Activated CD4-positive, alpha-beta T cell treated with anti-CD3 and anti-CD28 coated beads, Interleukin-2, amount 50 U/mL, for 4 hours (primary cell): ENCODE measurements around the gene CHD9.
"Not testable (repeated sequence)": the region's sequence is repeated elsewhere in the genome, so short reads cannot be mapped to it uniquely, and the experiment has no call there.

ENCODE experiments used
- DNase-seq, 2 experiments: peaks; one replicate each; pipeline ENCODE4 v3.0.0-alpha.2; 2020

CHD9 gene

DNA sequence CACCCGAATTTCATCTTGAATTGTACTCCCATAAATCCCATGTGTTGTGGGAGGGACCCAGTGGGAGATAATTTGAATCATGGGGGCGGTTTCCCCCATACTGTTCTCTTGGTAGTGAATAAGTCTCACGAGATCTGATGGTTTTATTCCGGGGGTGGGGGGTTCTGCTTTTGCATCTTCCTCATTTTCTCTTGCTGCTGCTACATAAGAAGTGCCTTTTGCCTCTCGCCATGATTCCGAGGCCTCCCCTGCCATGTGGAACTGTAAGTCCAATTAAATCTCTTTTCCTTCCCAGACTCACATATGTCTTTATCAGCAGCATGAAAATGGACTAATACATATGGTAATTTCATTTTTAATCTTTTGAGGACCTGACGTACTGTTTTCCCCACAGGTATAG is 20.7 kb downstream of the CHD9 start:
- DNase-seq = not testable (repeated sequence)

- DNase-seq = no peak
These were observed 23.5 kb downstream of the CHD9 start for GRCh38 chr16:53078247-53078646.

- no peak for DNase-seq
These were observed 24.1 kb downstream of the CHD9 start for GRCh38 chr16:53078765-53079485.

DNA sequence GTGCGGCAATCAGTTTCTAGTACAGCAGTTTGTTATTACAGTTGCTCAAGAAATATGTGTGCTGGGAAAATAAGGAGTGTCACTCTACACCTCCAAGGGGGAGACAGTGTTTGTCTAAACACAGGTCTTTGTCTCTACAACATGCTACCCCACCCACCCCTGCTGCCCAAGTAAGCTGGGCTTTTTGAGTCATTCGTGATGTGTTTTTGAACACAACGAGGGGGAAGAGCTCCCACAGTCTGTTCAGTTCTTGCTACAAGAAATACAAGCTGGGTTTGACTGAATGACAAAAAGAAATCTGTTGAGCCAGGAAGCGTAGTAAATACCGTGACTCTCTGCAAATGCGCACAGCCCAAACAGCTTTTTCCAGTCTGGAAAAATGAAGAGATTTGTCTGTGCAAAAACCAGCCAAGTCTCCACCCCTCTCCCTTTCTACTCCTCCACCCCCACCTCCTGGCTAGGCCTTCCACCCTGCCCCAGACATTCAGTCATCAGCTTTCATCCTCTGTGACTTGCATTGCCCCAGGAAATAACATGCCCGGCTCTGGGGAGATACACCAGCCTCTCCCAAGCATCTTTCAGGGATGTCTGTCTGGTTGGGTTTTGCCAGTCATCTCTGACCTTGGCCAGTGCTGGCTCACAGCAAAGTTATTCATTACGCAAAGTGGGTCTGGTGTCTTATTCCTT is 25.7 kb downstream of the CHD9 start:
- DNase-seq = no peak

- DNase-seq = no peak
These were observed 26.2 kb downstream of the CHD9 start for GRCh38 chr16:53081032-53081424.

DNA sequence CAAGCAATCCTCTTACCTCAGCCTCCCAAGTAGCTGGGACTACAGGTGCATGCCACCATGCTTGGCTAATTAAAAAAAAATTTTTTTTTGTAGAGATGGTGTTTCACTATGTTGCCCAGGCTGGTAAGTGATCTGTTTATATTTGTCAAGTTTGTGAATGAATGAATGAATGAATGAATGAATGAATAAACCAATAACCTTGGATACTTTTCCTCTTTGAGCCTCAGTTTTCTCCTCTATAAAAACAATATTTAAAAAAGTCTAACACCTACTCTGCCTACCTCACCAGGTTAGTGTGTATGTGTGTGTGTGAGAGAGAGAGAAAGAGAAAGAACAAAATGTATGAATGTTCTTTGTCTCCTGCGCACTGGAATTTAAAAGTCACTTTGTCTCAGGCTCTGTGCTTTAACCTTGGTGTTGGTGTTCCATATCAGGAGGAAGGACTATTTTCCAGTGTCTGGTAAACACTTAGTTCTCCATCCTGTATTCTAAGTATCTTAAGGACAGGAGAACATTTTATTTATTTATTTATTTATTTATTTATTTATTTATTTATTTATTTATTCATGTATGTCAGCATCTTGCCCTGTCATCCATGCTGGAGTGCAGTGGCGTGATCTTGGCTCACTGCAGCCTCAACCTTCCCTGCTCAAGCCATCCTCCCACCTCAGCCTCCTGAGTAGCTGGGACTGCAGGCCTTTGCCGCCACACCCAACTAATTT is 27.1 kb downstream of the CHD9 start:
- no peak for DNase-seq

DNA sequence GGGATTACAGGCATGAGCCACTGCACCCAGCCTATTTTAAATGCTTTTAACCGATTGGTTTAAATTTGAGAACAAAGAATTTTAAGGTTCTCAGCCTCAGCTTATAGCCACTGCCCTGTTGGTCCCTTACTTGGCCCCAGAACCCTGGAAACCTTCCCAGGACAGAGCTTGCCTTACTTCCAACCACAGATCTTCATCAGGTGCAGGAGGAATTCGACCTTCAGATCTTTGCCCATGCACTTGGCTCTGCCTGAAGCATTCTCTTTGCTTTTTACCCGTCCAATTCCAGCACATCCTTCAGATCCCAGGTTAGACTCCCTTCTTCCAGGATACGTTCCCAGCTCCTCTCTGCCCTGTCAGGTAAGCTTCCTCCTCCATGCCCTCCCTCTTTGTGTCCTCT is 27.7 kb downstream of the CHD9 start:
- DNase-seq = no peak

DNA sequence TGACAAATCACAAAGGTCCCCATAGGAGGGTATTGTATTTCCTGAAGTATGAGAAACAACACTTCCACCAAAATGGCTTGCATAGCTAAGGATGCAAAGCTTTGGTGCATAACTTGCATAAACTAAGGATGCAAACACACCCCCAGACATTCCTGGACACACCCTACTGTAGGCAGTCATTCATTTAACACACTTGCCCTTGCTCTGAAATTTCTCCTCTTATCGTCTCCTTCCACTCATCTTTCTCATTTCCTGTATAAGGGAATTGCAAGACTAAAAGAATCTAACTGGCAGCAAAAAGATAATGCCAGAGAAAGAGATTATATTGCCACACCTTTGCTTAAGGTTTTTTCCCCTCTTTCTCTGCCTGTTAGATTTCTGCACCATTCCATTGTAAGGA is 28.3 kb downstream of the CHD9 start:
- DNase-seq = no peak

GRCh38 chr16:53084141-53084541 is 29.4 kb downstream of the CHD9 start:
- no peak for DNase-seq

DNA sequence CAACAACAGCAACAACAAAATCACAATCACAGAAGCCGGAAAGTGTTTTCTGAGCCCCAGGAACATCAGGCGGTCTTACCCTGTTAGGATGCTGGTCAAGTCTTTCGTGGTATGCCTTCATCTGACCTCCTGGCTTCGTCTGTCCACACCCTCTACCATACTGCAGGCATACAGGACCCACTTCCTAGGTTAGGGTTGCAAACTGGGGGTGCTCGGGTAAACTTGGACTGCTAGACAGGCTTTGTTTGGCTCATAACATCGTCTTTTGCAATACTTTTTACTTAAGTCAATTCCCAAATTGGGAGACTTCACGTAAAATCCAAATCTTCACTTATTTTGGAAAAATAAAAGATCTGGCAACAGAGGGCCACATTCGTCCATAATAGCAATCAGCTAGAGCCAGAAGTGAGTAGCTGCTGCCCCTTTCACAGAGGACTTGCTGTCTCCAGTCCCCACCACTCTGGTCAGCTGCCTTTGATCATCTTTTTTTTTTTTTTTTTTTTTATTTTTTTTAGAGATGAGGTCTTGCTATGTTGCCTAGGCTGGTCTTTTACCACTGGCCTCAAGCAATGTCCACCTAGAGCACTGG is 30.0 kb downstream of the CHD9 start:
- DNase-seq = no peak

DNA sequence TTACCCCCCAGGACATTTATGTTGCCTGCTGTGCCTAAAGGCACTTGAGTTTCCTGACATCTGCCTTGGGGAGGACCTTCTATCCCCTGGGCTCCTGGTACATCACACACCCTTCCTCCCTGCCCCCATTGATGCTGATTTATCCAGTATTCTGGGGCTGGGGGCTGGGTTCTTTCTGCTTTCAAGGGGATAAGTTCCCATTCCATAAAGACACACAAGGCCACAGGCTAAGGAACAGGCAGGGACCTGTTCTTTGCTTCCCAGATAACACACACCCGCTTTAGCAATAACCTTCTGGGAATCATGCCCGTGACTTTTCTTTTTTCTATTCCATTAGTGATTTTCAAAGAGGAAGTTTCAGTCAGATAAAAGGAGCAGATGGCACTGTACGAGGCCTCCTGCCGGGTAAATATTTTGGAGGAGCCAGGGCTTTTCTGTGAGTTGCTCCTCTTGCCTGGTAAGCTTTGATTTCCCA is 30.6 kb downstream of the CHD9 start:
- no peak for DNase-seq

DNA sequence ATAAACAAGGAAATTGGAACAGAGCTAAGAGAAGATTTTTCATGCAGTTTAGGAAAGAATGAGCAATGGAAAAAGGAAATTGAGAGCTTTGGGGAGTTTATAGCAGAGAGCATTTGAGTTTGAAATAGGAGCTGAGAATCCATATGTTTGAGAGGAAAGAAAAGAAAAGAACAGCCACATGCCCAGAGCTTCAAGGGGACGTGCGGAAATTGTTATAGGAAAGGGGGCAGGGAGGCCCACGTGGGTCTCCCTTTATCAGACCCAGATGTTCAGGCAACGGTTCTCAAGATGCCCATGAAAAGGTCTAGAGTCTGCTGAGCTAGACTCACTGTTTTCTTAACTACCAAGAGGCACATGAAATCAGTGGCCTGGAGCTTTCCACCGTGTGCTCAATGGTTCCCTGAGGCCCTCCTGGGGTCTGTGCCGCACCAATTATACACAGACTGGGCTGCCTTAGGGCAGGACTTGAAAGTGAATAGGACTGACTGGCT is 31.2 kb downstream of the CHD9 start:
- no peak for DNase-seq

DNA sequence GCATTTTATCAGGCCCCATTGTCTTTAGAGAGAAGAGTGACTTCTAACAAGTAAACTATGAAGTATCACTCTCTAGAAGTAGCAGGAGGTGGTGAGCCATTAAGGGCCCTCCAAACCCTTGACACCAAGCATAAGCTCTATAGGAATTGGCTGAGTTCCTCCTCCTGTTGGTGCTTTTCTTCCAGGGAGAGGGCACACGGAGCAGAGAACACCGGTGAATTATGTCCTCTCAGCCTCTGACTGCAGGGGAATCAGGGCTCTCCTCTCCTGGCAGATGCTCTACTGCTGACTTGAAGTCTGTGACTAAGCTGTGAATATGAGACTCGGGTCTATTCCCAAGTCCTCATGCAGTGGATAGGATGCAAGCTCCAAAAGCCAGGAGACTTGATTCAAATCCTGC is 32.3 kb downstream of the CHD9 start:
- DNase-seq = no peak

DNA sequence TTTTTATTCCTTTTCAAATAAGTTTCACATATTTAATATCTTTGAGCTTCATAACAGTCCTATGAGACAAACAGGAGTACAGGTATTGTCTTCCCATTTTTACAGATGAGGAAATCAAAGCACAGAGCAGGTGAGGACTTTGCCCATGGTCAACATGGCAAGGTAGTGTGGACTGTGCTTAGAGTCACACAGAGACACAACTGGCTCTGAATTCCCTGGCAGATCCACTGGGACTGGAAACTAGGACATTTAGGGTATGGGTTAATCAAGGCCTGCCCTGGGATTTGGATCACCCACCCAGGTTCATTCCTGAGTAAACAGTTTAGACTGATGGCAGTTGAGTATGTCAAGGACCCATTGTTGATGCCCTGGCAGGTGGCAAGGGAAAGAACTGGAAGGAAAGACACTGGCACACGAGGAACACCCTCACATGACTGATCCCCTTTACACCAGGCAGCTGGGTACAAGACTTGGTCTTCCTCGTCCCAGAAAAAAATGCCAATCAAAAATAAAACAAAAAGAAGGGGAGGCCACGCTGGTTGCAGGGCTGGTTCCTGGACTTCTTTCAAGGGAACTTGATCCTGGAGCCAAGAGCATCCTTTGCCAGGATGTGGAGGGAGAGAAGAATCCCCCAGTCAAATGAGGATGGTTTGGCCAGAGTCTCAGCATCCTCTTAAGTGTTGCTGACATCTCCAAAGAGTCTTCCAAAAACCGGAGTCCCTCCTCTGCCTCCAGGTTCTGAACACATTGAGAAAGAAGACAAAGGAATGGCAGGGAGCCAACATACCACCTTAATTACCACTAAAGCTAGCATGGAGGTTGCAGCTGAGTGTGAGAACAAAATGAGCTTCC is 34.9 kb downstream of the CHD9 start:
- no peak for DNase-seq

GRCh38 chr16:53090286-53090590 is 35.4 kb downstream of the CHD9 start:
- no peak for DNase-seq

GRCh38 chr16:53090591-53091411 is 36.0 kb downstream of the CHD9 start:
- DNase-seq = no peak

DNA sequence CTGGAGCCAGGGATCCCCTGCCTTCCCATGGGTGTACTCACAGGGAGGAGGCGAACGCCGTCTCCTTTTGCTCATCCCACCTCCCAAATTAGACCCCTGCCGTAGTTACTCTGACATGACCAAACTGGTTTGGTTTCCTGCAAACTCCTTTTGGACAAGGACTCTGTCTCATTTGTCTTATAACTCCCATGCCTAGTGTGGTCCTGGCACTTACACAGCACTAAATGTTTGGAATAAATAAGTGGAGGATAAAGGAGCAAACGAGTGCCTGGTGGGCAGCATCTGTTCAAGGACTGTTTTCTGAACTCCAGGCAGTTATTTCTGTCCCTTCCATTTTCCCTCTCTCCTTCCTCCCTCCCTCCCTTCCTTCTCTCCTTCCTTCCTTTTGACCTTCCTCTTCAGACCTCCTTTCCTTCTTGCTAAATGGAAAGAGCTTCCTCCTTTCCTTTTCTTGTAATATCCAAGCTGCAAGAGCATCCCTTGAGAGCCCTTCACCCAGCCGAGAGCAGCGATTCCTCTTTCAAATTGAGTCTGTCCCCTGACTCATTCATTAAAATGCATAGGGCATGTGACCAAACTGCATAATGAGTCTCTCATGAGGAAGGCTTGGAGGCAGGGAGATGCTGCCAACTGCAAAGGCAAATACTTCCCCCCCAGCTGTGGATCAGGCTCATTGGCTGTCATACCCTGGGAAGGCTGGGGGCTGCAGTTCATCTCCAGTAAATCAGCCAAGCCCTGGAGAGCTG is 36.8 kb downstream of the CHD9 start:
- no peak for DNase-seq

DNA sequence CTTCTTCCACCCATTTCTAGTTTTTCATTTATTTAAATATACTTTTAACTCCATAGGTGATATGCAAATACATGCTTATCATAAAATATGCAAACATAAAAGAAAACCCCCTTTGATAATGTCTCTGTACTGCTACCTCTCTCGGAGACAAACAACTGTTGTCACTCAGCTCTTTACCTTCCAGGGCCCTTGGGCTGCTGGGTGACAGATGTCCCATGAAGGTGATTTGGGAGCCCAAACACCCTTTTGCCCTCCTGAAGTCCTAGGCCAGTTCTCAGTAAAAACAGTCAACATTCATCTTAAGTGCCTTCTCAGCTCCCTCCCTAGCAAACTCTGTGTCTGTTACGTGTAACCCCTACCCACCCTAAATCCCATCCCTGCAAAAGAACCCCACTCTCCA is 37.5 kb downstream of the CHD9 start:
- no peak for DNase-seq

DNA sequence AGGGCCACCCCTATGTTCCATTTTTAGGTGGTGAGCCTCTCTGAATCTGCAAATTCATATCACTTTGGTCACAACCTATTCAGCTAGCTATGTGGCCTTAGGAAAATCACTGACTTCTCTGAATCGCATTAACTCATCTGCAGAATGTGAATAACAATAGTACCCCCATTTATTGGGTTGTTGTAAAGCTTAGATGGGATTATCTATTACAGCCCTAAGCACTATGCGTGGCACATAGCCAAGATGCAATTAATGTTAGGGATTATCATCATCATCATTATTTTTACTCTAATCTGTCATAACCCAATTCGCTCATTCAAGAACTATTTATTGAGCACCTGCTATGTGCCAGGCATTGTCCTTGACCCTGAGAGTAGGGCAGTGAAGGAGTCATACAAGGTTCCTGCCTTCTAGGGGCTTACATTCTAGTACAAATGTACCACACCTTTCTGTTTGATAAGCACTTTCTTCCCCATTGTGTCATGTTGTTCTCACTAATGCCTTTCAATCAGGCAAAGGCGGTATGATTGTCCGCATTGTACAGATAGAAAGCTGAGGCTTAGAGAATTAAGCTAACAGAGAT is 38.5 kb downstream of the CHD9 start:
- DNase-seq = no peak

- no peak for DNase-seq
These were observed 39.3 kb downstream of the CHD9 start for GRCh38 chr16:53094013-53094630.
